K562 (cell line): Measurements from ENCODE around the gene FTH1. TPM values are rescaled to one million over a fixed set of nuclear protein-coding genes. Genes with fewer than 3 reads are reported as not detected.

ENCODE experiments used
- ATAC-seq: fragments of 200-7000 bp; cut with Tn5 transposase; 3 replicates; pipeline ENCODE4 v1.9.1; 2020; ENCODE audit warnings: moderate library complexity
- BruUV-seq: library from RNA; stranded (reverse); fragments of 400-500 nt; replicated peaks from 2 replicates; lab custom pipeline; 2021; lab: Mats Ljungman, UMichigan
- CTCF ChIA-PET: fragments of 300-600 bp; formaldehyde crosslinking; extraction: SDS; loops from one replicate; lab custom pipeline; 2021; ENCODE audit warnings: low intra/inter-chr PET ratio; lab: Yijun Ruan, JAX
- POLR2A ChIA-PET: fragments of 300-600, 350-650 bp; sonication (Branson Sonifier 250); formaldehyde crosslinking; extraction: SDS; loops from one replicate; lab custom pipeline; 2021; ENCODE audit warnings: antibody characterized with exemption, inconsistent platforms; lab: Yijun Ruan, JAX
- DNase-seq, 4 experiments: peaks; one replicate each; pipeline versions ENCODE4 v3.0.0 to v3.0.0-alpha.2; 2011 to 2018; ENCODE audit warnings: low spot score in 3 of 4, mixed read lengths in 3 of 4; ENCODE audit errors: extremely low read depth in 1 of 4
- FAIRE-seq: peaks from 2 replicates; lab custom pipeline; 2011; peaks lifted over from hg19 to GRCh38; lab: Jason Lieb, UNC
- H2AFZ ChIP-seq: 2 replicates; pipeline ENCODE4 v1.6.0; 2011; ENCODE audit warnings: low read depth, low read length, control low read depth, inconsistent platforms
- H3K27ac ChIP-seq: fragments of 200-600 bp; 3 replicates; pipeline ENCODE4 v1.8.0; 2011; ENCODE audit warnings: low read depth, mild to moderate bottlenecking, control low read depth, inconsistent platforms, low read length, moderate library complexity, mixed read lengths; ENCODE audit errors: extremely low read depth
- H3K27me3 ChIP-seq, 2 experiments: fragments of 300-600 bp in 1 of 2; 2 replicates in 1 of 2; 3 replicates in 1 of 2; pipeline versions ENCODE4 v1.6.0 to v1.8.0; 2011; ENCODE audit warnings: inconsistent platforms in 2 of 2, low read length in 2 of 2, mild to moderate bottlenecking in 1 of 2, mixed read lengths in 1 of 2, moderate library complexity in 1 of 2; ENCODE audit not compliant: control insufficient read depth in 2 of 2, insufficient read depth in 2 of 2
- H3K36me3 ChIP-seq: fragments of 300-600 bp; 3 replicates; pipeline ENCODE4 v1.8.0; 2011; ENCODE audit warnings: mild to moderate bottlenecking, low read length, inconsistent platforms; ENCODE audit not compliant: control insufficient read depth, insufficient read depth
- H3K4me1 ChIP-seq, 2 experiments: fragments of 200-600 bp in 1 of 2; replicated peaks in 1 of 2; 2 replicates in 1 of 2; 3 replicates in 1 of 2; pipeline versions ENCODE4 v1.5.1 to v1.8.0; 2011; ENCODE audit warnings: inconsistent platforms in 2 of 2, low read length in 2 of 2, mild to moderate bottlenecking in 1 of 2, mixed read lengths in 1 of 2, moderate library complexity in 1 of 2; ENCODE audit not compliant: control insufficient read depth in 2 of 2, insufficient read depth in 2 of 2
- H3K4me2 ChIP-seq: 2 replicates; pipeline ENCODE4 v1.6.1; 2011; ENCODE audit warnings: low read length, control low read depth, inconsistent platforms, mixed read lengths; ENCODE audit not compliant: insufficient read depth
- H3K4me3 ChIP-seq: fragments of 200-600 bp; sonication (generic), shearing (Covaris generic); 2 replicates; pipeline ENCODE4 v1.5.1; 2016; ENCODE audit warnings: control low read depth, inconsistent platforms
- H3K79me2 ChIP-seq: fragments of 200-600 bp; 3 replicates; pipeline ENCODE4 v1.8.0; 2011; ENCODE audit warnings: low read length, inconsistent platforms; ENCODE audit not compliant: control insufficient read depth, insufficient read depth
- H3K9ac ChIP-seq, 2 experiments: 2 replicates each; pipeline versions ENCODE4 v1.6.0 to v1.6.1; 2011; ENCODE audit warnings: low read depth in 2 of 2, low read length in 2 of 2, control low read depth in 1 of 2, inconsistent platforms in 1 of 2, mild to moderate bottlenecking in 1 of 2, mixed read lengths in 1 of 2; ENCODE audit not compliant: insufficient read depth in 1 of 2
- H3K9me1 ChIP-seq: one replicate; pipeline ENCODE4 v1.6.0; 2011; ENCODE audit warnings: inconsistent platforms, mild to moderate bottlenecking, low read length, moderate library complexity; ENCODE audit not compliant: control insufficient read depth, insufficient read depth
- H3K9me3 ChIP-seq: replicated peaks from 2 replicates; pipeline ENCODE4 v1.5.1; 2011; ENCODE audit warnings: low read depth, low read length, inconsistent platforms; ENCODE audit not compliant: control insufficient read depth, insufficient read depth
- H4K20me1 ChIP-seq: replicated peaks from 2 replicates; pipeline ENCODE4 v1.6.1; 2011; ENCODE audit warnings: low read length, inconsistent platforms, mixed read lengths; ENCODE audit not compliant: control insufficient read depth, insufficient read depth
- MAFF ChIP-seq: IDR thresholded peaks from 2 replicates; pipeline ENCODE4 v1.6.1; 2012; ENCODE audit warnings: low read length, improper control_type of control experiment
- RBBP5 ChIP-seq: fragments of 200-600 bp; sonication (generic); IDR thresholded peaks from 2 replicates; pipeline ENCODE4 v1.6.1; 2012; ENCODE audit warnings: borderline replicate concordance, mild to moderate bottlenecking, low read length, control low read depth, inconsistent platforms; ENCODE audit not compliant: insufficient read depth, poor library complexity, severe bottlenecking
- SAFB ChIP-seq: fragments of 200-400 bp; formaldehyde crosslinking; IDR thresholded peaks from 2 replicates; pipeline ENCODE4 v1.6.1; 2017; ENCODE audit warnings: low read depth, low read length, borderline replicate concordance
- XRCC5 ChIP-seq: fragments of 200-400 bp; formaldehyde crosslinking; IDR thresholded peaks from 2 replicates; pipeline ENCODE4 v1.6.1; 2017; ENCODE audit warnings: low read depth, mild to moderate bottlenecking, low read length
- ZBTB17 ChIP-seq: fragments of 450-650 bp; formaldehyde crosslinking; IDR thresholded peaks from 2 replicates; pipeline ENCODE4 v1.4.0; 2020; ENCODE audit warnings: mild to moderate bottlenecking
- ZBTB7A ChIP-seq: IDR thresholded peaks from 2 replicates; pipeline ENCODE4 v1.6.1; 2011; ENCODE audit warnings: low read depth, mild to moderate bottlenecking, low read length, moderate library complexity, borderline replicate concordance; ENCODE audit not compliant: control insufficient read depth
- ZNF518B ChIP-seq: fragments of 250-450 bp; sonication (Bioruptor Pico); IDR thresholded peaks from 2 replicates; pipeline ENCODE4 v1.5.0; 2021; ENCODE audit warnings: mild to moderate bottlenecking, moderate library complexity
- WGBS: fragments of 100-300 bp; shearing (Covaris generic); methylation state at CpG from one replicate; pipeline ENCODE4 v1.1.6; 2016; ENCODE audit warnings: low coverage, mixed read lengths; ENCODE audit not compliant: insufficient coverage; ENCODE audit errors: missing lambda C conversion rate; 5-methylcytosine and 5-hydroxymethylcytosine counted together
- in situ Hi-C: fragments of 300-500 bp; cut with MboI; formaldehyde crosslinking; loops from 4 replicates; pipeline ENCODE4 v1.15.0; 2018; ENCODE audit warnings: inconsistent platforms, mixed read lengths
- intact Hi-C: fragments of 100-400 bp; cut with micrococcal nuclease; formaldehyde crosslinking; loops from 2 replicates; pipeline ENCODE4 v1.14.2; 2022
- polyA plus RNA-seq, 8 experiments: library from polyadenylated mRNA; depleted of rRNA in 4 of 8; stranded (reverse) in 5 of 8; unstranded in 3 of 8; fragments of >200 nt; fragmentation: Nextera tagmentation in 2 of 8; fragmentation: Illumina TruSeq in 1 of 8; extraction: Ambion mirVana in 2 of 8; extraction: Trizol in 1 of 8; gene quantifications; 2 replicates each; pipeline versions ENCODE4 v1.2.1 to v1.2.3, GENCODE V29; 2011 to 2014; ENCODE audit warnings: inconsistent platforms in 1 of 8, missing spikeins in 1 of 8
- total RNA-seq, 7 experiments: library from RNA; depleted of rRNA in 6 of 7; stranded (reverse); fragments of >200 nt in 6 of 7; fragmentation: Illumina TruSeq in 2 of 7; extraction: Trizol in 2 of 7; gene quantifications; 2 replicates each; pipeline versions ENCODE4 v1.2.1 to v1.2.3, GENCODE V29; 2011 to 2021; ENCODE audit warnings: low replicate concordance in 1 of 7

The FTH1 gene
- total and polyA plus RNA-seq, 9 of the 15 experiments (the other 6 are each of a cell fraction or from before 2014, with no cell fraction given): 370 to 3,146 (median 802) TPM

- TF ChIP-seq RBBP5 (peak; percentile 61), XRCC5 (no peak)
Measured at GRCh38 chr11:61917334-61918109, 49.9 kb downstream of the FTH1 start, which contains the start of gene RAB3IL1 (continued).

GRCh38 chr11:61916737-61917333 lies 50.6 kb downstream of the FTH1 start:
- Histone ChIP-seq H2AFZ (peak overlapping the region; percentile 55; the same call in 1 of the 2 replicates), H3K4me2 (peak overlapping the region; percentile 96), H3K79me2 (peaks cover 82% of the 10 kb centered on the region), H3K27ac (peak overlapping the region; percentile 71; the same call in 2 of the 3 replicates), H3K9me1 (peaks cover 2% of the 10 kb centered on the region), H3K9ac (peak overlapping the region; percentile 60 to 80), H3K27me3 (no peaks in the 10 kb centered on the region)
- ATAC-seq: no peak
- in situ Hi-C loops: no loop called here
- POLR2A ChIA-PET: interaction anchor here (2.0 kb wide), 1 partner anchor 9 kb away, joined by 9 read pairs; no protein-coding TSS in a partner anchor
- intact Hi-C loops: no loop called here
- CTCF ChIA-PET: no interaction called here
- under 1% methylated on average over 13 of the region's 32 CpGs for WGBS
- TF ChIP-seq MAFF (no peak), ZBTB7A (peak; percentile 78), ZNF518B (CRISPR knock-in tag) (no peak), SAFB (peak; percentile 85), ZBTB17 (CRISPR knock-in tag) (no peak)
- TF ChIP-seq, all 486 proteins: peak for 2
- peaks cover 12% of the 10 kb centered on the region; the same call in 2 of the 3 replicates for H3K36me3 ChIP-seq
- H3K9me3 ChIP-seq: no peaks in the 10 kb centered on the region
- H4K20me1 ChIP-seq: peaks cover 7% of the 10 kb centered on the region; the same call in 1 of the 2 replicates
- FAIRE-seq (no peak), DNase-seq (peak in 3 of 4 experiments; percentile 42 to 45 (median 45))
- H3K4me3 ChIP-seq: peak overlapping the region; percentile 63
- H3K4me1 ChIP-seq: peaks cover 41 to 86% of the 10 kb centered on the region in 2 experiments
- no TSS peak for BruUV-seq
